ENCODE measurements around the gene MESP2.

The MESP2 gene

GRCh38 chr15:89743011-89743410, 33.1 kb upstream of the MESP2 start:
- no peaks in the 10 kb centered on the region for H3K36me3 ChIP-seq (ENCODE audit: control insufficient read depth, low read length)
- H3F3A ChIP-seq (ENCODE audit: control insufficient read depth, insufficient read depth) = no peaks in the 10 kb centered on the region
- no peak overlapping the region for H3K4me3 ChIP-seq (ENCODE audit: low read length)
- H3K27ac ChIP-seq (ENCODE audit: low read depth, low read length) = no peak overlapping the region
- no peak for TF ChIP-seq EZH2phosphoT487 (IDR thresholded peaks at IDR 0.05; ENCODE audit: borderline replicate concordance, low read length)
- no peak for TF ChIP-seq CTCF (IDR thresholded peaks at IDR 0.05; ENCODE audit: low read depth, low read length, poor library complexity, severe bottlenecking)
- no peaks in the 10 kb centered on the region for H3K79me2 ChIP-seq (ENCODE audit: control insufficient read depth, low read length)
- no peak overlapping the region for H3K4me2 ChIP-seq (ENCODE audit: low read length)
- H3K9me3 ChIP-seq (ENCODE audit: control insufficient read depth, insufficient read depth, low read length) = no peaks in the 10 kb centered on the region
- H3K27me3 ChIP-seq (ENCODE audit: control insufficient read depth, low read length) = no peaks in the 10 kb centered on the region
- H4K20me1 ChIP-seq (ENCODE audit: control insufficient read depth, insufficient read depth, low read depth, low read length) = no peaks in the 10 kb centered on the region
- no peaks in the 10 kb centered on the region for H3K4me1 ChIP-seq (ENCODE audit: control insufficient read depth, low read length)
- H3K9me2 ChIP-seq (replicated peaks; ENCODE audit: control insufficient read depth, low read length) = no peaks in the 10 kb centered on the region

- TF ChIP-seq EZH2phosphoT487 (IDR thresholded peaks at IDR 0.05; ENCODE audit: borderline replicate concordance, low read length) (no peak), CTCF (IDR thresholded peaks at IDR 0.05; ENCODE audit: low read depth, low read length, poor library complexity, severe bottlenecking) (no peak)
- no peaks in the 10 kb centered on the region for H3F3A ChIP-seq (ENCODE audit: control insufficient read depth, insufficient read depth)
- no peak overlapping the region for H3K4me2 ChIP-seq (ENCODE audit: low read length)
- no peaks in the 10 kb centered on the region for H3K27me3 ChIP-seq (ENCODE audit: control insufficient read depth, low read length)
- H3K36me3 ChIP-seq (ENCODE audit: control insufficient read depth, low read length) = no peaks in the 10 kb centered on the region
- H3K79me2 ChIP-seq (ENCODE audit: control insufficient read depth, low read length) = no peaks in the 10 kb centered on the region
- H4K20me1 ChIP-seq (ENCODE audit: control insufficient read depth, insufficient read depth, low read depth, low read length) = no peaks in the 10 kb centered on the region
- H3K4me3 ChIP-seq (ENCODE audit: low read length) = no peak overlapping the region
- H3K9me2 ChIP-seq (replicated peaks; ENCODE audit: control insufficient read depth, low read length) = no peaks in the 10 kb centered on the region
- no peaks in the 10 kb centered on the region for H3K9me3 ChIP-seq (ENCODE audit: control insufficient read depth, insufficient read depth, low read length)
- H3K27ac ChIP-seq (ENCODE audit: low read depth, low read length) = no peak overlapping the region
- H3K4me1 ChIP-seq (ENCODE audit: control insufficient read depth, low read length) = no peaks in the 10 kb centered on the region
These were observed 32.5 kb upstream of the MESP2 start for GRCh38 chr15:89743594-89743993.

- no peaks in the 10 kb centered on the region for H3K9me2 ChIP-seq (replicated peaks; ENCODE audit: control insufficient read depth, low read length)
- H3F3A ChIP-seq (ENCODE audit: control insufficient read depth, insufficient read depth) = no peaks in the 10 kb centered on the region
- H3K27me3 ChIP-seq (ENCODE audit: control insufficient read depth, low read length) = peaks cover 5% of the 10 kb centered on the region; the same call in 1 of the 2 replicates
- no peaks in the 10 kb centered on the region for H3K36me3 ChIP-seq (ENCODE audit: control insufficient read depth, low read length)
- no peak overlapping the region for H3K4me2 ChIP-seq (ENCODE audit: low read length)
- H3K4me1 ChIP-seq (ENCODE audit: control insufficient read depth, low read length) = peaks cover under 1% of the 10 kb centered on the region
- no peaks in the 10 kb centered on the region for H3K9me3 ChIP-seq (ENCODE audit: control insufficient read depth, insufficient read depth, low read length)
- no peaks in the 10 kb centered on the region for H3K79me2 ChIP-seq (ENCODE audit: control insufficient read depth, low read length)
- no peak overlapping the region for H3K27ac ChIP-seq (ENCODE audit: low read depth, low read length)
- H3K4me3 ChIP-seq (ENCODE audit: low read length) = no peak overlapping the region
- no peaks in the 10 kb centered on the region for H4K20me1 ChIP-seq (ENCODE audit: control insufficient read depth, insufficient read depth, low read depth, low read length)
- TF ChIP-seq EZH2phosphoT487 (IDR thresholded peaks at IDR 0.05; ENCODE audit: borderline replicate concordance, low read length) (no peak), CTCF (IDR thresholded peaks at IDR 0.05; ENCODE audit: low read depth, low read length, poor library complexity, severe bottlenecking) (no peak)
These were observed 31.0 kb upstream of the MESP2 start for GRCh38 chr15:89745131-89745530.

- no peaks in the 10 kb centered on the region for H3K9me3 ChIP-seq (ENCODE audit: control insufficient read depth, insufficient read depth, low read length)
- TF ChIP-seq CTCF (IDR thresholded peaks at IDR 0.05; ENCODE audit: low read depth, low read length, poor library complexity, severe bottlenecking) (no peak), EZH2phosphoT487 (IDR thresholded peaks at IDR 0.05; ENCODE audit: borderline replicate concordance, low read length) (no peak)
These were observed 30.4 kb upstream of the MESP2 start for GRCh38 chr15:89745768-89746167.

More at GRCh38 chr15:89745768-89746167, 30.4 kb upstream of the MESP2 start:
- H3K4me3 ChIP-seq (ENCODE audit: low read length) = no peak overlapping the region
- no peak overlapping the region for H3K27ac ChIP-seq (ENCODE audit: low read depth, low read length)
- no peaks in the 10 kb centered on the region for H3K36me3 ChIP-seq (ENCODE audit: control insufficient read depth, low read length)
- no peaks in the 10 kb centered on the region for H3F3A ChIP-seq (ENCODE audit: control insufficient read depth, insufficient read depth)
- H3K79me2 ChIP-seq (ENCODE audit: control insufficient read depth, low read length) = no peaks in the 10 kb centered on the region
- no peaks in the 10 kb centered on the region for H4K20me1 ChIP-seq (ENCODE audit: control insufficient read depth, insufficient read depth, low read depth, low read length)
- H3K27me3 ChIP-seq (ENCODE audit: control insufficient read depth, low read length) = peaks cover 8% of the 10 kb centered on the region; the same call in 1 of the 2 replicates
- peaks cover 6% of the 10 kb centered on the region for H3K4me1 ChIP-seq (ENCODE audit: control insufficient read depth, low read length)
- H3K9me2 ChIP-seq (replicated peaks; ENCODE audit: control insufficient read depth, low read length) = no peaks in the 10 kb centered on the region
- H3K4me2 ChIP-seq (ENCODE audit: low read length) = no peak overlapping the region

Data from DOHH2 (cell line).